CD4-positive, alpha-beta memory T cell (primary cell): ENCODE measurements around the gene HS1BP3. TPM values are rescaled to one million over a fixed set of nuclear protein-coding genes. Genes with fewer than 3 reads are reported as not detected.

Source experiments
- CTCF ChIA-PET: fragments of 350-600 bp; sonication (Branson Sonifier 250); formaldehyde crosslinking; loops from one replicate; lab custom pipeline; 2021; ENCODE audit warnings: inconsistent platforms; ENCODE audit not compliant: partially characterized antibody; lab: Charles Lee
- POLR2A ChIA-PET: fragments of 350-600 bp; sonication (Branson Sonifier 250); formaldehyde crosslinking; loops from one replicate; lab custom pipeline; 2021; ENCODE audit not compliant: partially characterized antibody; lab: Charles Lee
- DNase-seq, 5 donors: peaks; one replicate each; pipeline versions ENCODE4 v3.0.0 to v3.0.0-alpha.2; 2020 to 2022; ENCODE audit warnings: mixed read lengths in 1 of 5
- H3K27ac ChIP-seq: one replicate; pipeline ENCODE4 v1.7.0; 2013; ENCODE audit warnings: low read depth, low read length
- H3K27me3 ChIP-seq: 2 replicates; pipeline ENCODE4 v1.7.0; 2013; ENCODE audit warnings: mild to moderate bottlenecking, low read length, moderate library complexity; ENCODE audit not compliant: insufficient read depth
- H3K36me3 ChIP-seq: 2 replicates; pipeline ENCODE4 v1.7.0; 2013; ENCODE audit warnings: mild to moderate bottlenecking, low read length, moderate library complexity; ENCODE audit not compliant: insufficient read depth
- H3K4me1 ChIP-seq: 2 replicates; pipeline ENCODE4 v1.7.0; 2013; ENCODE audit warnings: mild to moderate bottlenecking, low read length, moderate library complexity; ENCODE audit not compliant: insufficient read depth
- H3K4me3 ChIP-seq, 2 donors: one replicate each; pipeline ENCODE4 v1.7.0; 2013; ENCODE audit warnings: low read length in 2 of 2, mild to moderate bottlenecking in 1 of 2
- H3K9me3 ChIP-seq, 2 donors: one replicate each; pipeline ENCODE4 v1.7.0; 2013; ENCODE audit warnings: low read length in 2 of 2, control low read depth in 1 of 2; ENCODE audit not compliant: control insufficient read depth in 1 of 2
- H3K27ac Mint-ChIP-seq, 7 donors: one replicate each; pipeline ENCODE4 v1.8.0; 2020 to 2021; ENCODE audit warnings: mixed read lengths in 7 of 7, mild to moderate bottlenecking in 6 of 7, inconsistent platforms in 3 of 7, moderate library complexity in 3 of 7
- H3K27me3 Mint-ChIP-seq, 2 donors: one replicate each; pipeline ENCODE4 v1.8.0; 2020 to 2021; ENCODE audit warnings: mixed read lengths in 2 of 2
- H3K36me3 Mint-ChIP-seq, 2 donors: one replicate each; pipeline ENCODE4 v1.8.0; 2020 to 2021; ENCODE audit warnings: mixed read lengths in 2 of 2, inconsistent platforms in 1 of 2, mild to moderate bottlenecking in 1 of 2
- H3K4me1 Mint-ChIP-seq, 4 donors: one replicate each; pipeline ENCODE4 v1.8.0; 2020 to 2021; ENCODE audit warnings: mixed read lengths in 4 of 4, mild to moderate bottlenecking in 1 of 4
- H3K4me3 Mint-ChIP-seq, 8 donors: one replicate each; pipeline ENCODE4 v1.8.0; 2020 to 2021; ENCODE audit warnings: mixed read lengths in 8 of 8, mild to moderate bottlenecking in 7 of 8, moderate library complexity in 6 of 8, inconsistent platforms in 3 of 8
- H3K9me3 Mint-ChIP-seq, 8 donors: one replicate each; pipeline ENCODE4 v1.8.0; 2020 to 2021; ENCODE audit warnings: mixed read lengths in 8 of 8, mild to moderate bottlenecking in 5 of 8, inconsistent platforms in 3 of 8, moderate library complexity in 1 of 8
- intact Hi-C: fragments of 100-400 bp; cut with micrococcal nuclease; formaldehyde crosslinking; loops from one replicate; pipeline ENCODE4 v1.15.1; 2023
- polyA plus RNA-seq, 2 donors: library from polyadenylated mRNA; unstranded; fragments of 300-500 nt; fragmentation: Illumina TruSeq; gene quantifications; one replicate each; pipeline ENCODE4 v1.2.3, GENCODE V29; 2021
- total RNA-seq, 2 experiments: library from RNA; stranded (reverse); gene quantifications; one replicate each; pipeline ENCODE4 v1.2.3, GENCODE V29; 2021

Gene HS1BP3
- total and polyA plus RNA-seq, 4 experiments from 2014 or later: 16.7 to 20.1 (median 18.8) TPM

- H3K9me3 Mint-ChIP-seq: no peaks in the 10 kb centered on the region
- Histone ChIP-seq H3K36me3 (peaks cover 8% of the 10 kb centered on the region), H3K27ac (no peak overlapping the region), H3K4me1 (no peaks in the 10 kb centered on the region), H3K9me3 (no peaks in the 10 kb centered on the region), H3K4me3 (no peak overlapping the region), H3K27me3 (no peaks in the 10 kb centered on the region)
- H3K36me3 Mint-ChIP-seq: peaks cover 19 to 34% of the 10 kb centered on the region in 2 donors
- H3K27me3 Mint-ChIP-seq: no peaks in the 10 kb centered on the region
- ChIA-PET POLR2A (interaction anchor here (1.3 to 1.6 kb wide), 2 partner anchors 16 to 189 kb away, joined by 4 to 5 read pairs; partner anchors contain the start of genes HS1BP3 and RHOB), CTCF (interaction anchor here (1.4 to 3.3 kb wide), 3 partner anchors 8 to 188 kb away, joined by 5 to 20 read pairs (median 10); partner anchors contain the start of genes HS1BP3 and RHOB)
- no peak overlapping the region for H3K27ac Mint-ChIP-seq
- H3K4me3 Mint-ChIP-seq: no peak overlapping the region
- no peak for DNase-seq
- H3K4me1 Mint-ChIP-seq: no peaks in the 10 kb centered on the region
- intact Hi-C loops: no loop called here
Observed at GRCh38 chr2:20635113-20635510, 15.8 kb downstream of the HS1BP3 start.

DNA sequence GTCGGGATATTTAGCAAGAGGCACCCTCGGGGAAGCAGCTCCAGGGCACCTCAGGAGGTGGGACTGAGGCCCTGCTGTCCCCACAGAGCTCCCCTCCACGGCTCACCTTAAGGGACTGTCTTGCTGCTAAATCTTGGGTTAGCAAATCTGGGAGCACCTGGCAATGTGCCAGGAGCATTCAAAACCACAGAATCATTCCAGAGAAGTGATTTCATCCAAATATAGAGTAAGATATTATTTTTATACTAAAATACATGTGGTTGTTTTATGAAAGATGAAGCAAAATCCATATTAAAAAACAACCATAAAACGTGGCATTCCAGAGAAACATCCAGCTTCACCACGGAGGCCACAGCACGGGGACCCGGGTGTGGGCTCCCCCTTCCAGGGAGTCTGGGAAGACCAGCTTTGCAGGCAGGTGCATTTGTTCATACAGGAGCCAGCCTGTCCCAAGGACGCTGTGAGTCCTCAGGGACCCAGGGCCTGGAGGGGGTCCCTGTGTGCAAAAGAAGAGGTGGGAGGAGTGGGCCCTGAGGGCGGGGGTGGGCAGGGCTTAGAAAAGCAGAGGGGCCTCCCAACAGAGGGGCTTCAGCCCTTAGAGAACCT is 16.3 kb downstream of the HS1BP3 start:
- Mint-ChIP-seq H3K27ac (no peak overlapping the region), H3K9me3 (no peaks in the 10 kb centered on the region), H3K4me1 (no peaks in the 10 kb centered on the region), H3K27me3 (no peaks in the 10 kb centered on the region), H3K36me3 (peaks cover 17 to 31% of the 10 kb centered on the region in 2 donors), H3K4me3 (no peak overlapping the region)
- ChIA-PET CTCF (interaction anchor here (0.7 to 3.3 kb wide), 5 partner anchors 9 to 223 kb away, joined by 3 to 20 read pairs (median 5); partner anchors contain the start of genes HS1BP3 and RHOB), POLR2A (interaction anchor here (1.3 to 1.6 kb wide), 2 partner anchors 16 to 188 kb away, joined by 4 to 5 read pairs; partner anchors contain the start of genes HS1BP3 and RHOB)
- H3K9me3 ChIP-seq: no peaks in the 10 kb centered on the region
- H3K27ac ChIP-seq: no peak overlapping the region
- no peak overlapping the region for H3K4me3 ChIP-seq
- H3K27me3 ChIP-seq: no peaks in the 10 kb centered on the region
- H3K36me3 ChIP-seq: peaks cover 8% of the 10 kb centered on the region
- DNase-seq: no peak
- H3K4me1 ChIP-seq: no peaks in the 10 kb centered on the region
- intact Hi-C loops: no loop called here

DNA sequence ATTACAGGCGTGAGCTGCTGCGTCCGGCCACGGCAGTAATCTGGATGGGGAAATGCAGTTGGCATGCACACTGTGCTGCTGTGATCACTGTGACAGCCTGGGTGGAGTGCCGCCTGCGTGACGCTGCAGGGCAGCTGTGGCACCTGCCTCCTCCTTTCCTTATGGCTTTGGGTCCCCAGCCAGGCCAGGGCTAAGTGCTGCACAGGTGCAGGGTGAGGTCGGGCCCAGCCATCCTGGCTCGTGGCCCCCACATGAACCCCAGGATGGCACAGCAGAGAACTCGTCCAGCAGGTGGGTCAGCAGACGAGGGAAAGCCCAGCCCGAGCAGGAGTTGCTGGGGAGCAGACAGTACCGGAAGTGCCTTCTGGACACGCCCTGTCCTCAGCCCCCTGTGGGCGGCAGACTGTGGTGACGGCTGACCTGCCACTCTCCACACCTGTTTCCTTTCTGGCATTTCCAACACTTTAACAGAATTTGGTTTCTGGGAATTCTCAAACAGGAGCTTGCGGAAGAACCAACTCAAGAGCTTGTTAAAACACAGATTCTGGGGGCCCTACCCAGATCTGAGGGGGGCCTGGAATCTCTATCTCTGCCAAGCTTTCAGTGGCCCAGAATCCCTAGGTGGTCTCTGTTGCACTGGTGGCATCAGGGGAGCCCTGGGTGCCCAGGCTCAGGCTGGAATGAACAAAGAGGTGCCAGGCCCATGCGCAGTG is 16.9 kb downstream of the HS1BP3 start:
- no peak overlapping the region for H3K4me3 ChIP-seq
- no peak for DNase-seq
- H3K9me3 Mint-ChIP-seq: no peaks in the 10 kb centered on the region
- no peaks in the 10 kb centered on the region for H3K27me3 Mint-ChIP-seq
- no peaks in the 10 kb centered on the region for H3K4me1 Mint-ChIP-seq
- CTCF ChIA-PET: interaction anchor here (0.7 to 3.3 kb wide), 5 partner anchors 9 to 222 kb away, joined by 3 to 20 read pairs (median 5); partner anchors contain the start of genes HS1BP3 and RHOB
- peaks cover 12 to 27% of the 10 kb centered on the region in 2 donors for H3K36me3 Mint-ChIP-seq
- POLR2A ChIA-PET: interaction anchor here (1.3 to 1.6 kb wide), 2 partner anchors 17 to 187 kb away, joined by 4 to 5 read pairs; partner anchors contain the start of genes HS1BP3 and RHOB
- H3K27ac Mint-ChIP-seq: no peak overlapping the region
- H3K36me3 ChIP-seq: peaks cover 3% of the 10 kb centered on the region
- H3K4me3 Mint-ChIP-seq: no peak overlapping the region
- H3K27me3 ChIP-seq: no peaks in the 10 kb centered on the region
- H3K4me1 ChIP-seq: no peaks in the 10 kb centered on the region
- intact Hi-C loops: no loop called here
- no peaks in the 10 kb centered on the region for H3K9me3 ChIP-seq
- H3K27ac ChIP-seq: no peak overlapping the region

GRCh38 chr2:20633001-20633400 is 17.9 kb downstream of the HS1BP3 start:
- Histone ChIP-seq H3K27me3 (no peaks in the 10 kb centered on the region), H3K36me3 (no peaks in the 10 kb centered on the region), H3K27ac (no peak overlapping the region), H3K4me1 (no peaks in the 10 kb centered on the region), H3K9me3 (no peaks in the 10 kb centered on the region), H3K4me3 (no peak overlapping the region)
- Mint-ChIP-seq H3K4me3 (no peak overlapping the region), H3K27me3 (no peaks in the 10 kb centered on the region), H3K27ac (no peak overlapping the region), H3K36me3 (peaks cover 8 to 30% of the 10 kb centered on the region in 2 donors), H3K9me3 (no peaks in the 10 kb centered on the region), H3K4me1 (peaks cover 0 to under 1% (median 0%) of the 10 kb centered on the region in 4 donors)
- ChIA-PET POLR2A (no interaction called here), CTCF (interaction anchor here (1.2 to 3.3 kb wide), 3 partner anchors 10 to 221 kb away, joined by 3 to 20 read pairs (median 3); no protein-coding TSS in a partner anchor)
- intact Hi-C loops: no loop called here
- DNase-seq: no peak

GRCh38 chr2:20632446-20632990 is 18.4 kb downstream of the HS1BP3 start:
- no peak for DNase-seq
- no peaks in the 10 kb centered on the region for H3K9me3 Mint-ChIP-seq
- no peaks in the 10 kb centered on the region for H3K9me3 ChIP-seq
- no peak overlapping the region for H3K27ac ChIP-seq
- ChIA-PET POLR2A (no interaction called here), CTCF (interaction anchor here (1.0 to 3.0 kb wide), 3 partner anchors 9 to 221 kb away, joined by 3 to 14 read pairs (median 3); no protein-coding TSS in a partner anchor)
- peaks cover 0 to 1% (median 0%) of the 10 kb centered on the region in 4 donors for H3K4me1 Mint-ChIP-seq
- H3K4me3 Mint-ChIP-seq: no peak overlapping the region
- no peaks in the 10 kb centered on the region for H3K27me3 Mint-ChIP-seq
- no peaks in the 10 kb centered on the region for H3K36me3 ChIP-seq
- intact Hi-C loops: no loop called here
- H3K36me3 Mint-ChIP-seq: peaks cover 3 to 28% of the 10 kb centered on the region in 2 donors
- H3K27me3 ChIP-seq: no peaks in the 10 kb centered on the region
- no peak overlapping the region for H3K4me3 ChIP-seq
- H3K4me1 ChIP-seq: no peaks in the 10 kb centered on the region
- no peak overlapping the region for H3K27ac Mint-ChIP-seq

DNA sequence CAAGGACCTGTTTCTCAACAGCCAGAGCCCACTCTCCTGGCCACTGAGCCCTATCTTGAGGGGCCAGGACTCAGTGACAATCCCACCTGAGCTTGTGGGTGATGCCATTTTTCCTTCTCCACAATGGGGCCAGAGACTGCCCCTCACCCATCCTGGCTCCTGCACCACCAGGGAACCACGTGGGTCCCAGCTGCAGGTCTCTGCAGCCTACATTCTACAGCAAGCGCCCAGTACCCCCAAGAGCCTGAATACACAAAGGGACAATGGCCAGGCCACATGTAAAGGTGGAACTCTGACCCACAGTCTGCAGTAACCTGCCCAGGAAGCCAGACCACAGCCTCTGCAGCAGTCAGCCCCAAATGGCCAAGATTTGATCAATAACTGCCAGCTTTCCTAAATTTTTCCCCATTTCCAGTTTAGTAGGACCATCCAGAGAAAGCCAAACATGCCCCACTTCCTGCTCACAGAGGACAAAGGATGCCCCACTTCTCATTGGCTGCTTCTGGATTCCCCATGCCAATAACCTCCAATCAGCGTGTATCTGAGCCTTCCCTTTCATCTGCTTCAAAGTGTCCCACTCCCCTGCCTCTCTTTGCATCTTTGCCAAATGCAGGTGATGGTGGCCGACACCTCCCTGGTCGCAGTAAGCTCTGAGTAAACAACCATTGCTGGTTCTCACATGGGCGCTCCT is 19.1 kb downstream of the HS1BP3 start:
- ChIA-PET POLR2A (no interaction called here), CTCF (interaction anchor here (0.7 to 3.0 kb wide), 4 partner anchors 10 to 389 kb away, joined by 3 to 14 read pairs (median 3); no protein-coding TSS in a partner anchor)

More for the DNA sequence above, 19.1 kb downstream of the HS1BP3 start:
- H3K4me1 ChIP-seq: no peaks in the 10 kb centered on the region
- Mint-ChIP-seq H3K27me3 (no peaks in the 10 kb centered on the region), H3K9me3 (no peaks in the 10 kb centered on the region), H3K4me1 (peaks cover 0 to 1% (median 0%) of the 10 kb centered on the region in 4 donors), H3K27ac (peak overlapping the region in 1 of 7 donors; percentile 76), H3K4me3 (no peak overlapping the region), H3K36me3 (peaks cover 2 to 22% of the 10 kb centered on the region in 2 donors)
- H3K9me3 ChIP-seq: no peaks in the 10 kb centered on the region
- H3K27me3 ChIP-seq: no peaks in the 10 kb centered on the region
- no peak overlapping the region for H3K27ac ChIP-seq
- no peak for DNase-seq
- H3K4me3 ChIP-seq: no peak overlapping the region
- intact Hi-C loops: no loop called here
- no peaks in the 10 kb centered on the region for H3K36me3 ChIP-seq
